K562 (cell line): ENCODE measurements around the gene TBL2.

ENCODE experiments used
- BCL6 ChIP-seq: fragments of 250-450 bp; sonication (Bioruptor Pico); IDR thresholded peaks from 2 replicates; pipeline ENCODE4 v1.4.0; 2020
- E2F6 ChIP-seq, 2 experiments: IDR thresholded peaks; 2 replicates each; pipeline ENCODE4 v1.6.1; 2011; ENCODE audit warnings: borderline replicate concordance in 1 of 2, control low read depth in 1 of 2, low read depth in 1 of 2, low read length in 1 of 2, mild to moderate bottlenecking in 1 of 2, mixed read lengths in 1 of 2, moderate library complexity in 1 of 2; ENCODE audit not compliant: insufficient read depth in 1 of 2, insufficient read length in 1 of 2, poor library complexity in 1 of 2, severe bottlenecking in 1 of 2; ENCODE audit errors: extremely low read depth in 1 of 2
- PHF8 ChIP-seq: fragments of 200-600 bp; sonication (generic); IDR thresholded peaks from 2 replicates; pipeline ENCODE4 v1.6.1; 2012; ENCODE audit warnings: mixed run types, mild to moderate bottlenecking, inconsistent platforms, low read length, moderate library complexity, borderline replicate concordance
- POLR2A ChIP-seq: fragments of 450-650 bp; conservative IDR thresholded peaks from 2 replicates; pipeline ENCODE4 v1.6.1; 2016
- REST ChIP-seq, 2 experiments: fragments of 450-650 bp; formaldehyde crosslinking in 1 of 2; IDR thresholded peaks; 2 replicates each; pipeline versions ENCODE4 v1.4.0 to v1.6.1; 2014 to 2020; ENCODE audit warnings: mild to moderate bottlenecking in 2 of 2, borderline replicate concordance in 1 of 2, low read depth in 1 of 2
- SLC30A9 ChIP-seq: fragments of 250-450 bp; sonication (Bioruptor Pico); IDR thresholded peaks from 2 replicates; pipeline ENCODE4 v1.8.0; 2022; ENCODE audit warnings: mild to moderate bottlenecking, moderate library complexity
- TAF1 ChIP-seq: IDR thresholded peaks from 2 replicates; pipeline ENCODE4 v1.6.1; 2011; ENCODE audit warnings: mild to moderate bottlenecking, low read length, moderate library complexity; ENCODE audit not compliant: insufficient read depth, control insufficient read depth, severe bottlenecking; ENCODE audit errors: extremely low read depth
- ZKSCAN1 ChIP-seq: fragments of 150-350 bp; IDR thresholded peaks from 2 replicates; pipeline ENCODE4 v1.6.1; 2016; ENCODE audit warnings: low read depth, low read length
- ZNF121 ChIP-seq: sonication (generic); formaldehyde crosslinking; conservative IDR thresholded peaks from 2 replicates; pipeline ENCODE4 v1.8.0; 2022; ENCODE audit warnings: missing genetic modification reagents
- ZNF232 ChIP-seq: sonication (generic); formaldehyde crosslinking; IDR thresholded peaks from 2 replicates; pipeline ENCODE4 v1.8.0; 2022; ENCODE audit warnings: mild to moderate bottlenecking, missing genetic modification reagents
- TF ChIP-seq, protein P1 (sequence below), 3 experiments: fragments of 200-800 bp in 1 of 3; fragments of 250-450 bp in 1 of 3; fragments of 450-650 bp in 1 of 3; sonication (Bioruptor Pico) in 1 of 3; sonication (Bioruptor generic) in 1 of 3; formaldehyde crosslinking in 1 of 3; IDR thresholded peaks; 2 replicates each; pipeline versions ENCODE4 v1.6.1 to v1.8.0; 2016 to 2022; ENCODE audit warnings: mild to moderate bottlenecking in 2 of 3, missing genetic modification characterization in 2 of 3, missing compliant biosample characterization in 1 of 3, moderate library complexity in 1 of 3
- TF ChIP-seq, protein P2 (sequence below): sonication (generic); formaldehyde crosslinking; IDR thresholded peaks from 2 replicates; pipeline ENCODE4 v1.4.0; 2020; ENCODE audit warnings: mild to moderate bottlenecking, missing genetic modification reagents

- TF ChIP-seq ZNF121 (CRISPR knock-in tag) = no peak
- no peak for TF ChIP-seq TAF1
- no peak for TF ChIP-seq E2F6 (IDR thresholded peaks at IDR 0.05; ENCODE audit: borderline replicate concordance in 1 of 2, extremely low read depth in 1 of 2, insufficient read depth in 1 of 2, insufficient read length in 1 of 2, low read depth in 1 of 2, low read length in 1 of 2, poor library complexity in 1 of 2, severe bottlenecking in 1 of 2)
- TF ChIP-seq, protein P1, sequence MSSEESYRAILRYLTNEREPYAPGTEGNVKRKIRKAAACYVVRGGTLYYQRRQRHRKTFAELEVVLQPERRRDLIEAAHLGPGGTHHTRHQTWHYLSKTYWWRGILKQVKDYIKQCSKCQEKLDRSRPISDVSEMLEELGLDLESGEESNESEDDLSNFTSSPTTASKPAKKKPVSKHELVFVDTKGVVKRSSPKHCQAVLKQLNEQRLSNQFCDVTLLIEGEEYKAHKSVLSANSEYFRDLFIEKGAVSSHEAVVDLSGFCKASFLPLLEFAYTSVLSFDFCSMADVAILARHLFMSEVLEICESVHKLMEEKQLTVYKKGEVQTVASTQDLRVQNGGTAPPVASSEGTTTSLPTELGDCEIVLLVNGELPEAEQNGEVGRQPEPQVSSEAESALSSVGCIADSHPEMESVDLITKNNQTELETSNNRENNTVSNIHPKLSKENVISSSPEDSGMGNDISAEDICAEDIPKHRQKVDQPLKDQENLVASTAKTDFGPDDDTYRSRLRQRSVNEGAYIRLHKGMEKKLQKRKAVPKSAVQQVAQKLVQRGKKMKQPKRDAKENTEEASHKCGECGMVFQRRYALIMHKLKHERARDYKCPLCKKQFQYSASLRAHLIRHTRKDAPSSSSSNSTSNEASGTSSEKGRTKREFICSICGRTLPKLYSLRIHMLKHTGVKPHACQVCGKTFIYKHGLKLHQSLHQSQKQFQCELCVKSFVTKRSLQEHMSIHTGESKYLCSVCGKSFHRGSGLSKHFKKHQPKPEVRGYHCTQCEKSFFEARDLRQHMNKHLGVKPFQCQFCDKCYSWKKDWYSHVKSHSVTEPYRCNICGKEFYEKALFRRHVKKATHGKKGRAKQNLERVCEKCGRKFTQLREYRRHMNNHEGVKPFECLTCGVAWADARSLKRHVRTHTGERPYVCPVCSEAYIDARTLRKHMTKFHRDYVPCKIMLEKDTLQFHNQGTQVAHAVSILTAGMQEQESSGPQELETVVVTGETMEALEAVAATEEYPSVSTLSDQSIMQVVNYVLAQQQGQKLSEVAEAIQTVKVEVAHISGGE (CRISPR knock-in tag; IDR thresholded peaks at IDR 0.05) = no peak
- TF ChIP-seq, protein P2, sequence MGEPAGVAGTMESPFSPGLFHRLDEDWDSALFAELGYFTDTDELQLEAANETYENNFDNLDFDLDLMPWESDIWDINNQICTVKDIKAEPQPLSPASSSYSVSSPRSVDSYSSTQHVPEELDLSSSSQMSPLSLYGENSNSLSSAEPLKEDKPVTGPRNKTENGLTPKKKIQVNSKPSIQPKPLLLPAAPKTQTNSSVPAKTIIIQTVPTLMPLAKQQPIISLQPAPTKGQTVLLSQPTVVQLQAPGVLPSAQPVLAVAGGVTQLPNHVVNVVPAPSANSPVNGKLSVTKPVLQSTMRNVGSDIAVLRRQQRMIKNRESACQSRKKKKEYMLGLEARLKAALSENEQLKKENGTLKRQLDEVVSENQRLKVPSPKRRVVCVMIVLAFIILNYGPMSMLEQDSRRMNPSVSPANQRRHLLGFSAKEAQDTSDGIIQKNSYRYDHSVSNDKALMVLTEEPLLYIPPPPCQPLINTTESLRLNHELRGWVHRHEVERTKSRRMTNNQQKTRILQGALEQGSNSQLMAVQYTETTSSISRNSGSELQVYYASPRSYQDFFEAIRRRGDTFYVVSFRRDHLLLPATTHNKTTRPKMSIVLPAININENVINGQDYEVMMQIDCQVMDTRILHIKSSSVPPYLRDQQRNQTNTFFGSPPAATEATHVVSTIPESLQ (CRISPR knock-in tag) = no peak
- TF ChIP-seq SLC30A9 (CRISPR knock-in tag) = no peak
- no peak for TF ChIP-seq BCL6 (CRISPR knock-in tag)
- no peak for TF ChIP-seq ZKSCAN1
- TF ChIP-seq ZNF232 (CRISPR knock-in tag) = no peak
- TF ChIP-seq POLR2A = no peak
- TF ChIP-seq REST (IDR thresholded peaks at IDR 0.05; ENCODE audit: borderline replicate concordance) = no peak
- TF ChIP-seq REST (CRISPR knock-in tag; IDR thresholded peaks at IDR 0.05; ENCODE audit: low read depth) = no peak
- TF ChIP-seq PHF8 = no peak
These were observed 12.6 kb downstream of the TBL2 start for GRCh38 chr7:73565675-73566340.
